Colon (tissue), 2 donors: ENCODE data around the gene RBBP8NL.

Experiments
- FAIRE-seq: peaks from 2 replicates; lab custom pipeline; 2012; peaks lifted over from hg19 to GRCh38; lab: Jason Lieb, UNC
- donor health status: control.
- donor health status: control.

Gene RBBP8NL

GRCh38 chr20:62392621-62393334 lies 34.6 kb downstream of the RBBP8NL start:
- FAIRE-seq: no peak

DNA sequence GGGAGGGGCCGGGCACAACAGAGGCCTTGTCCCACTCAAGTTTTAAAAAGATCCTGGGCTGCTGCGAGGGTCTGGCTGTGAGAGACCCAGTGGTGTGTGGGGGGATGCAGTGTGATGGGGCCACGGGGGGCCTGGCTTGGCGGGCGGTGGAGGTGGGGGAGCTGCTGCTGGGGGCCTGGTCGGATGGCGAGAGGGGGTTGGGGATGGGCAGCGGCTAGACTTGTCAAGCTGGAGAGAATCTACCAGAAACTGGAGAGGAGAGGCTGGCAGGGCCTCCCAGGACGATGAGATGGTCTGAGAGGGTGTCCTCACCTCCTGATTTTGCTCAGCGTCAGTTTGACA lies 35.3 kb downstream of the RBBP8NL start:
- FAIRE-seq: no peak

DNA sequence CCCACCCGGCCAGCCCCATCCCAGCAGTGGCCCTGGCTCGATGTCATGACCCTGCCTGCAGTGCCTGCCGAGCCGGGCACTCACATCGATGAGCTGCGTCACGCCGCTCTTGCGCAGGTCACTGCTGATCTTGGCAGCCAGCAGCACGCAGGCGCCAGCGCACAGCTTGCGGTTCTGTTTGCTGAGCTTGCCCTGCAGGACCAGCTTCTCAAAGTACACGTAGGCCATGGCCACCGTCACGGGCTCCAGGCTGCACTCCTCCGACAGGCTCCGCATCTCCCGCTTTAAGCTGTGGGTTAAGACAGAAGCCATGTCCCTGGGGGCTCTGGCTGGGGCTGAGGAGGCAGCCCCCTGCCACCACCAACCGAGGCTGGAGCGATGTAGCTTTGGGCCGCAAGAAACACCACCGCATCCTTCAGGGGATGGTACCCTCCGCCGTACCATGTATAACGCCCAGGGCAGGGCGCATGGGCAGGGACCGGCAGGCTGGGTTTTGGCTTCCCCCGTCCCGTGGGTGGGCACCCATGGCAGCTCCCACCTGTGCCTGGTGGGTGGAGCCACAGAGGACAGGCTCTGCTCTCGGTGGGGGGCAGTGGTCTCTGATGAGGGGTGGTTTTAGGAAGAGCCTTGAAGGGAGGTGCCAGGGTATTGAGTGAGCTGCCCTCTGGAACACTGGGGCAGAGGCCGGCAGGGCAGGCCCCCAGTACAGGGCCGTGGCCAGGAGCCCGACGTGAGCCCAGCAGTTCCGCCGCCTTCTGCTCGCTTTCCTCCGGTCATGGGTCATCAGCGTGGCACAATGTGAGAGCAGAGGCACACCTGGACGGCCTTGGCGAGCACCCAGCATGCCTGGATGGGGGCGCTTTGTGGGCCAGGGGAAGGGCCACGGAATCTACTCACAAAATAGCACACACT lies 35.9 kb downstream of the RBBP8NL start:
- FAIRE-seq: no peak

DNA sequence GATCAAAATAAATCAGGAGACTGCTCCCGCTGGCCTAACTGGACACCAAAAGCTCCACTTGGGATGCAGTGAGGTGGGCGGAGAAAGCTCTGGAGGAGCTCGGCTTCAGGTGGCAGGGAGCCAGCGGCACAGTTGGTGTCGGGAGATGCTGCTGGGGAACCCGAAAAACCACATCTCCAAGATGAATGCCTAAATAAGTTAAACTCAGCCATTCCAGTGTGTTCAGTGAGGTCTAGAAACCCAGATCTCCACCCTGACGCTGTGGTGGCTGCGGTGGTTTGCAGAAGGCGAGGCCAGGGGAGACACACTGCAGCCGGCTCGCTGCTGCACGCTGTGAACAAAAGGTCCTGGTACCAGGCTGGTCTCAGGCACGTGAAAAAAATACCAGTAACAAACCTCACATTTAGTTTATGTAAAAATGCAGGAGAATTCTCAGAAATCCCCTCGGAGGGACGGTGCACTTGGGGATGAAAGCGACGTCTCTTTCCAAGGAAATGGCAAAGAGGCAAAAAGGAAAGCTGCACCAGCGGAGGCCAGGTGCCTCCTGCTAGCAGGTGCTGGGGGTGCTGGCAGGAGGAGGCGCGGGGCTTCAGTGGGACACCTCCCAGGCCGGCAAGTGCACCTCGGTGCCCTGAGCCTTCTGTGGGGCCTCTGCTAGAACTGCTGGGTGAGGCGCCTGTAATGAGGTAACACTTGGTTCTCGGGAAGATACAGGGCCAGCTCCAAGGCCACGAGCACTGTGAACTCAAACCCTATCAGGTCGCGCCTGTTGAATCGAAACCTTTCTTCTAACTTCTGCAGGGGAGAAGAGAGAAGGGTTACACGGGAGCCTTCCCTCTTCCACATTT lies 36.8 kb downstream of the RBBP8NL start:
- no peak for FAIRE-seq

GRCh38 chr20:62389601-62390087 lies 37.7 kb downstream of the RBBP8NL start:
- FAIRE-seq: no peak

- FAIRE-seq: no peak
These were observed 38.3 kb downstream of the RBBP8NL start for GRCh38 chr20:62388839-62389600.

DNA sequence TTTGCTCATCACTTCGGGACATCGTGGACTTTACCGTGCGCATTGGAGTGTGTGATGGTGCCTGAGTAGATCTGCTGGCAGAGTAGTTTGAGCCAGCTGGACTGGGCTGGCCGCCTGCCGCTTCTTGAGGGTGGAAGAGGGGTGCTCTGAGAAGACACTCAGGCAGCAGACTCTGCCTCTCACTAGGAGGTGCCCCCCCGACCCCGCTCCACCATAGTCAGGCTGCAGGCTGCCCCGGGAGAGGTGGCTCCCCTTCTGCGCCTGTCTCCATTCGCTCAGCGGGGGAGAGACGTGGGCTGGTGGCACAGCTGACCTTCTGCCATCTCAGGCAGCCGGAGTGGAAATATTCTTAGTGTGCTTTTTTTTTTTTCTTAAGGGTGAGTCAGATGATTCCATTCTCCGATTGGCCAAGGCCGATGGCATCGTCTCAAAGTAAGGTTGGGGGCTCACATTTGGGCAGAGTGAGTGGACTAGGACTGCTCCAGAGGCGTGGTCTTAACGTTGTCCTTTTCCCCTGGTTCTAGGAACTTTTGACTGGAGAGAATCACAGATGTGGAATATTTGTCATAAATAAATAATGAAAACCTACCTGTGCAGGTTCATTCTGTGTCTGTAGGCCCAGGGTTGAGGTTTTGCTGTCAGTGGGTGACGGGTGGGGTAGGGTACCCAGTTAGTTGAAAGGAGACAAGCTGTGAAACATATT lies 39.3 kb downstream of the RBBP8NL start:
- FAIRE-seq: no peak

DNA sequence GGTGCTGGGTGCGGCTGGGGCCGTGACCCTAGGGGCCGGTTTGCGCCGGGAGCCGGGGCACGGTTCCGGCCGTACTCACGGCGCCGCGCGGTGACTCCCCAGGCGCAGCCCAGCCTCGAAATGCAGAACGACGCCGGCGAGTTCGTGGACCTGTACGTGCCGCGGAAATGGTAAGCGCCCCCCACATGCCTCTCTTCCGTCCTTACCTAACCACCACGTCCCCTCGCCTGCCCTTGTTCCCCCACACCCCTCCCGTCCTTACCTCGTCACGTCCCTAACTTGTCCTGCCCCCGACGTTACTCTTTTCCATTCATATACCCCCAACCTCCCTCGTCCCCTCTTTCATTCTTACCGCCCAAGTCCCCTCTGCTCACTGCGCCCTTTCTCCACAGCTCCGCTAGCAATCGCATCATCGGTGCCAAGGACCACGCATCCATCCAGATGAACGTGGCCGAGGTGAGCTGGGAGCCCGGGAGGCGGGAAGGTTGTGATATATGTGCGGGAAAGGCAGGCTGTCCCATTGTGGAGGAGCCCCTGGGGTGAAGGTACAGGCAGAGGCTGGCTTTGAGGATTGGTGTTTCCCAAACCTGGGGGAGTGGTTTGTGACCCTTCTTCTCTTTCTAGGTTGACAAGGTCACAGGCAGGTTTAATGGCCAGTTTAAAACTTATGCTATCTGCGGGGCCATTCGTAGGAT lies 40.0 kb downstream of the RBBP8NL start:
- FAIRE-seq: no peak

DNA sequence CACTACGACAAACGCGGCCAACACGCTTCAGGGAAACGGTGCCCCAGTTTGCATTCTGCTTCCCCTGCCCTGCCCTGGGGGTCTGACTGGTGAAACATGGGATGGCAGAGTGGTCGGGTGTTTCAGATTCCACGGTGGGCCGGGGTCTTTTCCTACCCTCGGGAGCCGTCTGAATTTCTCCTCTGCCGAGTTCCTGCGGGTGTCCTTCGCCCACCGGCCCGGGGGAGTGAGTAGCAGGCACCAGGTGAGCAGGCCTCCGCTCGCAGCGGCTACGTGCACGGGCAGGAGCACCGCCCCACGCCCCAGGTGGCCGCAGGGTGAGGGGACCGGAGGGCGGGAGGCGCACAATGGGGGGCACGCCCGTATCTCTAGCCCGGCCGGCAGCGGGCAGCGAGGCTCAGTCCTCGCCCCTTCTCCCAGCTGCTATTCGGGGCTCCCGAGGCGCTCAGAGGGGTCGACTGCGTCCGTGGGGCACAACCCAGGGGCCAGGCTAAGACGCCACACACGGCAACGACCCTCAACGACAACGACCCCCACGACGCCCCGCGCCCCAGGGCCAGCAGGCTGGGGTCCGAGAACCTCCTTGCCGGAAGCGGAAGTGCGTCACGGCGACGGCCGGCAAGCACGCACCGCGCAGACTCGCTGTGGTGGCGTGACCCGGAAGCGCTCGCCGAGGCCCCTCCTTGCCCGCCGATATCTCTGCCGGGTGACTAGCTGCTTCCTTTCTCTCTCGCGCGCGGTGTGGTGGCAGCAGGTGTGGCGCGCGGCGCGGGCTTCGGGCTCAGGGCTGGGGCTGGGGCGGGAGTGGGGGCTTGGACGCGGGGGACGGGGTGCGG lies 40.7 kb downstream of the RBBP8NL start, which contains the start of gene RPS21:
RPS21 (plus strand) TSS at position 721 of the 836 bp plus-strand sequence. CDS start 236 bp downstream, outside the sequence.
- no peak for FAIRE-seq

DNA sequence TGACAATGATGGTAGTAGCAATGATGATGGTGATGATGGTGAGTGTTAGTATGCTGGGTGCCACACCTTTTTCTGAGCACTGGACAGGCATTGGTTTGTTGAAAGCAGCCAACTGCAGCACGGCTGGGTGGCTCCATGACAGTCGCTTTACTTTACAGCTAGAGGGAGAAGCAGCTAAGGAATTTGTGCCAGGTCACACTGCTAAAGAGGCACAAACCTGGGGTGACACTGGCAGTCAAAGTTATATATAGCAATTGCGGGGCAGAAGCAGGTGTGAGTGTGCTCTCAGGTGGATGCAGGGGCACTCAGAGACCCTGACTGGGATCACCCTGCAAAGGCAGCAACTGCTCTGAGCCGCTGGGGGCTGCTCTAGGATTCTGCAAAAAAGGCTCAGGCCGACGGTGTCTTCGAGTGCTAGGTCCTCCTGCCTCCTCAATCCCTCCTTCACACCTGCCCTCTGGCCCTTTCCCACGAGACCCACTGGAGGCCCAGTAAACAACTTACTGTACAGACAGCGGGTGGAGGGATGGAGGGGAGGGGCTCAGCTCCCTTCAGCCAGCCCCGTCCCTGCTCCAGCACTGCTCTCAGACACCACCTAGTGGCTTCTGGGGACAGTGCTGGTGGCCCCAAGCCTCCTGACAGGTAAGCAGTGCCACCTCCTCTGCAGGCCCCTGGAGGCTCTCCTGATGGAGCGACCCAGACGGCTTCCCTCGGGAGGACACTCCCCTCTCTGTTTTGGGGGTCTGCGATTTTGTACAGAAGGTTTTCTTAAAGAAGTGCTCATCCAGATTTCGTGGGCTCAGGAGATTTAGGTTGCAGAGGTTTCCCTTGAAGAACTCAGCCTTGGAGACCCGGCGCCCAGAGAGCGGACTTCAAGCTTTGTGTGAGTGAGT lies 44.8 kb downstream of the RBBP8NL start:
- no peak for FAIRE-seq

GRCh38 chr20:62381842-62382241 lies 45.5 kb downstream of the RBBP8NL start:
- no peak for FAIRE-seq

DNA sequence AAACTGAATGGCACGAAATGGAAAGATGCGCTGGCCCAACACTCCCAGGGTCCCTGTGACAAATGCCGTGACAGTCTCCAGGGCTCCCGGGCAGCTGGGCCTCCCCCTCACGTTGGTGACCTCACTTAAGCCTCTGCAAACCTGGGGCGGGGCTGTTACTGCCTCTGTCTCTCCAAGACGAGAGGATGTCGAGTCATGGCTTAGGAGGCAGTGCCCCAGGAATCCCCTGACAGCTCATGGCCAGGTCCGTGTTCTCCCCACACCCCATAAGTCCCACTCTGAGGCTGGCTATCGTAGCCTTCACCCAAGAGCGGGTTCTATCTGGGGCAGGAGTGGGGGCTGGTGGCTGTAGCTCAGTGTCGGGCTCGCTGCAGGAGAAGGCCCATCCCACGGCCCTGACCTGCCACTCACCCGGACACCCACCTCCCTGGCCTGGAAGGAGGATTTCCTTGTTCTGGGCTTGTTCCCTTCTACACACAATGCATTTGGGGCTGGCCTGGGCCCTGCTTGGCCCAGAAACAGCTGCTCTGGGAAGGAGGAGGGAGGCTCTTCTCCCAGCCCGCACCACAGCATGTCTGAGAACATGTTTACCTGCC lies 46.0 kb downstream of the RBBP8NL start:
- FAIRE-seq: no peak

GRCh38 chr20:62378215-62378614 lies 49.1 kb downstream of the RBBP8NL start:
- FAIRE-seq: no peak

GRCh38 chr20:62377615-62378178 lies 49.6 kb downstream of the RBBP8NL start:
- no peak for FAIRE-seq

GRCh38 chr20:62377064-62377461 lies 50.3 kb downstream of the RBBP8NL start:
- no peak for FAIRE-seq

DNA sequence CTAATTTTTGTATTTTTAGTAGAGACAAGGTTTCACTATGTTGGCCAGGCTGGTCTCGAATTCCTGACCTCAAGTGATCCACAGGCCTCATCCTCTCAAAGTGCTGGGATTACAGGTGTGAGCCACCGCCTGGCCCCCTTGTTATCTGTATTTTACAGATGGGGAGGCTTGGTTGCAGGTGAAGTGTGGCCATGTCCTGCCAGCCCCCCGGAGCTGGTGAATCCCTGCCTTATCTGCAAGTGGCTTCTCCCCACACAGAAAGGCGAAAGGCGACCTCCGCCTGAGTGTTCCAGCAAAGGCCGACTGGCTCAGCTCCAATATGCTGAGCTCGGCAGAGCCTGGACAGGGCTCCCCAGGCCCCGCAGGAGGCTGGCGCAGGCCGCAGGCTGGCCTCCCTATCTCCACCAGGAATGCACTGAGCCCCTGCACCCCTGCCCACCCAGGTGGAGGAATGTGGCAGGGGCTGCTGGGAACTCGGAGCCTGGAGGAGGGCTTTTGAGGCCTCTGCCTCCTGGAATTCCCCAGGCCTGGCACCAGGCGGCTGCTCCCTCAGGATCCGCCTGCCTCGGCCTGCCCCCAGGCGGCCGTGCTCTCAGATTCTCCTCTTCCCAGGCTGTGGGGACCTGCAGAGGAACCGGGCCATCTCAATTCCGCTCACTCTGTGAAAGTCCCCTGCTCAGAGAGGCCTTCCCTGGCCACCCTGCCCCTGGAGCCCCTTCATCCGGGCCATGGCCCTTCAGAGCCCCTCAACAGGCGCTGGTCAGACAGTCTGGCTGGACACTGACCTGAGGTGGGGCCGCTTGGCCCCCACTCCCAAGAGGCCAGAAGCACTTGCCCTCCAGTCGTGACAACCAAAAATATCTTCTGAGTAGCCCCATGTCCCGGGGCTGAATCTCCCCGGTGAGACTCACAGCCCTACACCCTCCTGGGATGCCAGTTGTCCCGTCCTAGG lies 51.0 kb downstream of the RBBP8NL start:
- FAIRE-seq: no peak
